Measurements from ENCODE around the gene FMNL1.
A peak's percentile ranks its signal among the peaks of the same experiment; 100 is the strongest.

Gene FMNL1

GRCh38 chr17:45230787-45231480 lies 9.2 kb downstream of the FMNL1 start:
- no peak for TF ChIP-seq CTCF (IDR thresholded peaks at IDR 0.05; ENCODE audit: low read depth, low read length)
- H3K4me3 ChIP-seq (ENCODE audit: low read depth, low read length) = no peak overlapping the region; the same call in 1 of the 2 replicates
- H3K27me3 ChIP-seq (ENCODE audit: insufficient read depth, low read depth, severe bottlenecking) = no peaks in the 10 kb centered on the region
- no peaks in the 10 kb centered on the region for H3K36me3 ChIP-seq
- H3K27ac ChIP-seq = peak overlapping the region; percentile 11; the same call in 1 of the 2 replicates
- no peaks in the 10 kb centered on the region for H3K9me3 ChIP-seq (ENCODE audit: severe bottlenecking)
- DNase-seq = peak; percentile 82

- Histone ChIP-seq H3K9me3 (ENCODE audit: severe bottlenecking) (no peaks in the 10 kb centered on the region), H3K27ac (peak overlapping the region; percentile 11; the same call in 1 of the 2 replicates), H3K36me3 (no peaks in the 10 kb centered on the region), H3K27me3 (ENCODE audit: insufficient read depth, low read depth, severe bottlenecking) (no peaks in the 10 kb centered on the region), H3K4me3 (ENCODE audit: low read depth, low read length) (no peak overlapping the region; the same call in 1 of the 2 replicates)
- peak; percentile 90 for DNase-seq
- peak; percentile 93 for TF ChIP-seq CTCF (IDR thresholded peaks at IDR 0.05; ENCODE audit: low read depth, low read length)
Measured at GRCh38 chr17:45231481-45232116, 9.9 kb downstream of the FMNL1 start.

DNA sequence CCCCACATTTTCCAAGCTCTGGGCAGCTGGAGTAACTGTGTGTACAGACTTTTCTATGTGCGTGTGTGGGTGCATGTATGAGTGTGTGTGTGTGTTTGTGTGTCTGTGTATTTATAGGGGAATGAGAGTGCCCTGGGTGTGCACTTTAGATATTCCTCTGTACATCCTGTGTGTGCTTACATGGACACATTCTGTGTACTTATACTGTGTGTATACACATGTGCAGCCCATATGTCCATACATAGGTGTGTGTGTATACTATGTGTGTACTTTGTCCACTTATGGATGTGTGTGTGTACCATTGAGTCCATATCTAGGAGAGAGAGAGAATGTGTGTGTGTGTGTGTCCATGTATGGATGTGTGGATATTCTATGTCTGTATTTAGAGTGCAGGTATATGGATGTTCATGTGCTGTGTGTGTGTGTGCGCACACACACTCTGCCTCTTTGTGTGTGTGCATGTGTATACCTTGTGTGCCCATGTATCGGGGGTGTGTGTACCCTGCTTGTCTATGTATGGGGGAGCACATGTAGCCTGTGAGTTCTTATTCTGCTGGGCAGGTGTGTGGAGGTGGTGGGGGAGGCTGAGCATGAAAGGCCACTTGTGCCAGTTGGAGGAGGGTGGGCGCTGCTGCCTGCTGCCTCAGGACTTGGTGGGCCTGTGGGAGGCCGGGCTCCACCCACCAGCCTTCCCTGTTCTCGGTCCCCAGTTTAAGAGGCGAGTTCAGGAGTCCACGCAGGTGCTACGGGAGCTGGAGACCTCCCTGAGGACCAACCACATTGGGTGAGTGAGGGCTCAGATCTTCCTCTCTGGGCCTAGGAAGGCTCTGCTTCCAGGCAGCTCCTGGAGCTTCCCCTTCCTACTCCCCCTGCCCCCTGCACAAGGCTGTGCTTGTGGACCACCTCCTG lies 11.1 kb downstream of the FMNL1 start:
- H3K27me3 ChIP-seq (ENCODE audit: insufficient read depth, low read depth, severe bottlenecking) = no peaks in the 10 kb centered on the region
- no peaks in the 10 kb centered on the region for H3K9me3 ChIP-seq (ENCODE audit: severe bottlenecking)
- DNase-seq = no peak
- H3K36me3 ChIP-seq = no peaks in the 10 kb centered on the region
- TF ChIP-seq CTCF (IDR thresholded peaks at IDR 0.05; ENCODE audit: low read depth, low read length) = no peak
- no peak overlapping the region for H3K27ac ChIP-seq
- H3K4me3 ChIP-seq (ENCODE audit: low read depth, low read length) = no peak overlapping the region

- DNase-seq = no peak
- Histone ChIP-seq H3K4me3 (ENCODE audit: low read depth, low read length) (no peak overlapping the region), H3K36me3 (no peaks in the 10 kb centered on the region), H3K9me3 (ENCODE audit: severe bottlenecking) (no peaks in the 10 kb centered on the region), H3K27me3 (ENCODE audit: insufficient read depth, low read depth, severe bottlenecking) (no peaks in the 10 kb centered on the region), H3K27ac (no peak overlapping the region)
- no peak for TF ChIP-seq CTCF (IDR thresholded peaks at IDR 0.05; ENCODE audit: low read depth, low read length)
Measured at GRCh38 chr17:45233423-45233924, 11.8 kb downstream of the FMNL1 start.

DNA sequence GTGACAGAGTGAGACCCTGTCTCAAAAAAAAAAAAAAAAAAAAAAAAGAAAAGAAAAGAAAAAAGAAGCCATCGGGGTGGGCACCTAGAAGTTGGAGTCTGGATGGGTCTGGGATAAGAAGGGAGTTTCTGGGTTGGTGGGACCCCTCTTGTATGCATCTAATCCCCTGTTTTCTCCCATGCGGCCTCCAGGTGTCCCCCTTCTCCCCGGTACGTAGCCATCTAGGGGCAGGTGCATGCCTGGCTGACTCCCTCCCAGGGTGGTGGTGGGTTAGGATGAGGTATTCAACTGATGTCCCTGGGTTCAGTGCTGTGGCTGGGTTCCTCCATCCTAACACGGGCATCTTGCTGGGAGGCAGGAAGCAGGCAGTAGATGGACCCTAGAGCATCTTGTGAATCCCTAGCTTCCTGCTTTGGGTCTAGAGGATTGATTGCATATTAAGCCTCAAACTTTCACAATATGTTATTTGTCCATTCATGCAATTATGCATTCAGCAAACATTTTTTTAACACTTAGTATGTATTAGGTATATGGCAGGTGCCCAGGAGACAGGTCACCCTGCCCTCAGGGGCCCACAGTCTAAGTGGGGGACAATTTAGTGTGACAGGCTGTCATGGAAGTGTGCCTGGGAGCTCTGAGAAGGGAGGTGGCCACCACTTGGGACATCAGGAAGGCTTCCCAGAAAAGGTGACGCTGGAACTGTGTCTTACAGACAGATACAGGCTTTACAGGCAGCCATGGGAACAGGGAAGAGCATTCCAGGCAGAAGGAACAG lies 13.1 kb downstream of the FMNL1 start:
- DNase-seq = peak; percentile 83
- no peak overlapping the region for H3K27ac ChIP-seq
- TF ChIP-seq CTCF (IDR thresholded peaks at IDR 0.05; ENCODE audit: low read depth, low read length) = peak; percentile 89
- no peaks in the 10 kb centered on the region for H3K36me3 ChIP-seq
- H3K9me3 ChIP-seq (ENCODE audit: severe bottlenecking) = no peaks in the 10 kb centered on the region
- no peaks in the 10 kb centered on the region for H3K27me3 ChIP-seq (ENCODE audit: insufficient read depth, low read depth, severe bottlenecking)
- no peak overlapping the region for H3K4me3 ChIP-seq (ENCODE audit: low read depth, low read length)
